ENCODE results near the gene NKX6-2. TPM values are rescaled to one million over a fixed set of nuclear protein-coding genes. Genes with fewer than 3 reads are reported as not detected.

Gene NKX6-2
- total and polyA plus RNA-seq, 2 of the 8 experiments (the other 6 are each of a cell fraction or from before 2014, with no cell fraction given), result 0.06 TPM; not detected in 1

GRCh38 chr10:132826524-132827422 is 40.8 kb upstream of the NKX6-2 start:
- Histone ChIP-seq H2BK5ac (ENCODE audit: low read depth, low read length) (no peak overlapping the region), H4K5ac (ENCODE audit: insufficient read length, low read depth, low read length) (no peak overlapping the region), H3K4ac (replicated peaks; ENCODE audit: insufficient read length, low read depth, low read length) (no peak overlapping the region), H3K36me3 (ENCODE audit: control insufficient read depth in 2 of 4, insufficient read depth in 4 of 4, low read length in 3 of 4) (no peaks in the 10 kb centered on the region; a peak in 1 of 8 replicates), H2BK12ac (ENCODE audit: low read depth, low read length) (no peak overlapping the region), H2BK15ac (ENCODE audit: low read length) (no peak overlapping the region), H2BK120ac (replicated peaks; ENCODE audit: low read depth, low read length) (no peak overlapping the region), H3K4me2 (ENCODE audit: insufficient read depth in 1 of 2, low read depth in 2 of 2, low read length in 2 of 2) (no peak overlapping the region), H4K8ac (ENCODE audit: extremely low read depth, insufficient read depth, low read length) (no peak overlapping the region), H3K79me2 (ENCODE audit: control insufficient read depth in 1 of 2, insufficient read depth in 2 of 2, low read length in 2 of 2) (no peaks in the 10 kb centered on the region), H3K23me2 (ENCODE audit: low read depth, low read length) (peaks cover 3% of the 10 kb centered on the region; the same call in 1 of the 2 replicates), H3K18ac (ENCODE audit: extremely low read depth, low read length) (no peak overlapping the region), H2BK20ac (ENCODE audit: low read length) (no peak overlapping the region), H3K4me1 (replicated peaks in 1 of 4; ENCODE audit: control insufficient read depth in 3 of 4, insufficient read depth in 4 of 4, low read length in 3 of 4) (no peaks in the 10 kb centered on the region), H3K27me3 (replicated peaks in 1 of 4; ENCODE audit: control insufficient read depth in 3 of 4, extremely low read depth in 1 of 4, insufficient read depth in 3 of 4, low read length in 3 of 4) (no peaks in the 10 kb centered on the region), H4K20me1 (replicated peaks in 1 of 2; ENCODE audit: control insufficient read depth in 1 of 2, insufficient read depth in 2 of 2, low read length in 2 of 2) (no peaks in the 10 kb centered on the region), H3K79me1 (ENCODE audit: low read depth, low read length) (no peaks in the 10 kb centered on the region; the same call in 1 of the 2 replicates), H3K14ac (ENCODE audit: insufficient read length) (no peak overlapping the region), H2AFZ (ENCODE audit: low read length) (no peak overlapping the region), H3K27ac (ENCODE audit: low read depth, low read length) (no peak overlapping the region), H3K4me3 (ENCODE audit: extremely low read depth in 1 of 4, insufficient read depth in 2 of 4, low read depth in 3 of 4, low read length in 4 of 4) (no peak overlapping the region), H3K9ac (replicated peaks in 1 of 4; ENCODE audit: extremely low read depth in 1 of 4, low read depth in 3 of 4, low read length in 3 of 4) (no peak overlapping the region), H3K9me3 (ENCODE audit: insufficient read depth in 2 of 2, low read depth in 1 of 2, low read length in 1 of 2) (peaks cover 21 to 54% of the 10 kb centered on the region in 2 experiments), H4K91ac (replicated peaks; ENCODE audit: insufficient read length, low read length) (no peak overlapping the region), H2AK5ac (ENCODE audit: low read depth, low read length) (no peak overlapping the region), H3K23ac (ENCODE audit: insufficient read length) (no peak overlapping the region), H3K56ac (replicated peaks; ENCODE audit: insufficient read length, low read depth, low read length) (no peak overlapping the region)
- WGBS, 2 experiments (ENCODE audit: extremely low coverage in 1 of 2, insufficient coverage in 1 of 2, insufficient read length in 1 of 2, insufficient replicate concordance in 2 of 2, low coverage in 1 of 2, low lambda C conversion rate in 2 of 2, missing lambda C conversion rate in 1 of 2), result 91% methylated on average over 36 of the region's 36 CpGs; no CpG with 5 or more reads in 1 of the 2 experiments
- POLR2A ChIA-PET (ENCODE audit: partially characterized antibody), result no interaction called here
- FAIRE-seq (no peak), DNase-seq (ENCODE audit: low read depth in 1 of 2, low spot score in 2 of 2) (no peak)
- CTCF ChIA-PET (ENCODE audit: partially characterized antibody), result no interaction called here
- TF ChIP-seq FOSL1 (IDR thresholded peaks at IDR 0.05; ENCODE audit: insufficient read depth, low read depth, low read length), result 0 out of 2 replicates have a peak, but pooled peaks have one; percentile 62
- TF ChIP-seq EGR1 (IDR thresholded peaks at IDR 0.05; ENCODE audit: borderline replicate concordance, low read depth, low read length), result peak; percentile 61; the same call in 1 of the 2 replicates
- no peak for TF ChIP-seq SIX5 (IDR thresholded peaks at IDR 0.05; ENCODE audit: low read depth, low read length)
- no peak for TF ChIP-seq YY1 (IDR thresholded peaks at IDR 0.05; ENCODE audit: low read depth, low read length)

All from H1 (cell line).